GM19035 (cell line): ENCODE measurements around the gene CNTN4.
"Not testable (repeated sequence)": the region's sequence is repeated elsewhere in the genome, so short reads cannot be mapped to it uniquely, and the experiment has no call there.

Source experiments
- ATAC-seq: cut with Tn5 transposase; IDR thresholded peaks from one replicate; pipeline ENCODE4 v1.9.1; 2021; ENCODE audit not compliant: unreplicated experiment

The CNTN4 gene

DNA sequence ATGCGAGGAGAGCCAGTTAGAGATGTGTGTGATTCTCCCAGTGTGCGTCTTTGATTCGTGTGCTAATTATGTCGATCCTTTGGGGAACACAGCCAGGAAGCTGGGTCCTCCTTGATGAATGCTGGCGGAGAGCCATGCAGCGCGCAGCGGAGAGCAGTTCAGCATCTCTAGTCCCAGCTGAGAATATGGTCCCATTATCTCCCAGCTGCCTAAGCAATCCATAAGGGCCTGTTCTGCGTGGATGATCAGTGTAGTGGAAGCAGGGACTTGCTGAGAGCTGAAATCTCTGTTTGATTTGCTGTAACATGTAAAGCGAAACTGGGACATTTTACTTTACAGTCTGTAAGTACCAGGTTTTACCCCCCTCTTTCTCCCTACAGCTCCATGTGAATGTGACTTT lies 412.7 kb downstream of the CNTN4 start:
- ATAC-seq: no peak

DNA sequence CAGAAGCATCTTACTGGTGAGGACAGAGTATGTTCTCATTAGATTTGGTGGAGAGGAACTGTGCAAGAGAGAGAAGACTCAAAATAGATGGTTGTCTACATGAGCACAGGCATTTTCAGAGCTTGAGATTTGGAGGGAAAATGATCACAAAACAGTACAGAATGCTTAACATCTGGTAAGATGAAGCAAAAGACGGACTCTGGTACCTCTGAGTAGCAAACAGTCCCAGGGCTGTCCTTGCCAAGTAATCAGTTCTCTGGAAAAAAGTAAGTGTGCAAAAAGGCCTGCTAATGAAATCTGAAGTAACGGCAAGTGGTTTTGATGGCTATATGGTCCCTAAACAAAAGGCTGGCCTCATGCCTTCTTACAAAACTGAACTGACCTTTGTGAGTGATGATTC lies 414.2 kb downstream of the CNTN4 start:
- ATAC-seq: no peak

DNA sequence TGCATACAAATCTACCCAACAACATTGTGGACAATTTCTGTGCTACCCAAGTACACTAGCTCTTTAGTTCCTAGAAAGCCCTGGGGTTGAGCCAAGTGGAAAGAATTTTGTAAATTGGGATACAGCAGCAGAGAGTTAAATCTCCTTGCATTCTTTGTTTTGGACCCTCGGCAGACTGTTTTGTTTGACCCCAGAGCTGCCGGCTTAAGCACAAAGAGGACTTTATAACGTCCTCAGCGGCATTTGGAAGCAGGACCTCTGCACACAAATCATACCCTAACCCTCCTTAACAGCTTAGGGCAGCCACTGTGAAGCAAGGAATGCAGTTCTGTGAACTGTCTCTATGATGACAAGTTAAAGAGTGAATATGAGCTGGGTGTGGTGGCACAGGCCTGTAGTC lies 415.3 kb downstream of the CNTN4 start:
- no peak for ATAC-seq

DNA sequence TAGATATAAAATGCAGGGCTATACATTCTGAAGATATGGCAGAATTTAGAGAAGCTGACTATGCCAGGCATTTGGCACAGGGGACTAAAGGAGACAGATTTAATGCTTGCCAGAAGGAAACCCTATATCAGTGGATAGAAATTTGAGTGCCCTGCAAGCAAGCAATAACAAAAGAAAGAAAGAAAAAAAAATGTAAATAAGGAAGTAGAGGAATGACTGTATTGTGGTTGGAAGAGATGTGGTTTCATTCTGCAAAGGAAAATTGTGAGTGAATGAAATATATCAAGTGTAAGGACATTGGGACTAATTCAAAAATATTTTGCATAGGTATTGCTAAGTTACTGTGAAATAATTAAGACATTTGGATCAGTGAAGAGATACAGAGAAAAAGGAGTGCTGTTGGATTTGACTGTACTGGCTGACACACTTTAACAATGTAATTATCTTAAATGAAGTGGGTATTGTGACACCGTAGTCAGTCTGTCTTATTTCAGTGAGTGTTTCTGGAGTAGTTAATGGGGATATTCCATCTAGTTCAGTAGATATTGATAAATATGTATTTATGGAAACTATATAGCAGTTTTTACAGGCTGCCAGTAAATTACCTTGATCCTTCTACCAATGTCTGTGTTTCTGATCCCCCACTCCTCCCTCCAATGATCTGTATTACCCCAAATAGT lies 418.2 kb downstream of the CNTN4 start:
- ATAC-seq: no peak

DNA sequence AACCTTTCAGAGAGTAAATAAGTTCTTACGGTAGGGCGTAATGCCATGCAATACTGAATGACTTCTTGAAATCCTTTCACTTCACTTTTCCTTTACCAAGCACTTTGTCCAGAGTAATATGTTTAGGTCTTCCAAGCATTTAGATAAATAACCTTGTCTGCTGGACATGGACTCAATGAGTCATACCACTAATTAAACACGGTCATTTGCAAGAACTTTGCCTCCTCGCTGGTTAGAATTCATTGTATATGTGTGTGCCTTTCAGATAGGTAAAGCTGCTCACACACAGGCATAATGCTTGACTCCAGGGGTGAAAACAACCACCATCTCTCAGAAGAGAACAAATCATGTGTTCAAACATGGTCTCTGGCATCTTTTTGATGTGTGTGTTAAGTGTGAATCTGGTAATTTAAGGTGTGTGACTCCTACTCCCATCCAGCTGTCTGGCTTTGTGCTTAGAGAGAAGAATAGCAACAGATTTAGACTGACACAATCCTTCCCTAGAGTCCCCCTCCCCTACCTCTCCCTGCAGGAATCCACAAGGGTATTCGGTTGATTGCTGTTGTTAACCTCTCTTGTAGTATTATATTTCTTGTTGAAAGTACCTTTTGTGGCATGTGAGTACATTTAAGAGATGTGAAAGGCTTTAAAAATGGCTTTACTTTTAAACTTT lies 419.0 kb downstream of the CNTN4 start:
- ATAC-seq: no peak

DNA sequence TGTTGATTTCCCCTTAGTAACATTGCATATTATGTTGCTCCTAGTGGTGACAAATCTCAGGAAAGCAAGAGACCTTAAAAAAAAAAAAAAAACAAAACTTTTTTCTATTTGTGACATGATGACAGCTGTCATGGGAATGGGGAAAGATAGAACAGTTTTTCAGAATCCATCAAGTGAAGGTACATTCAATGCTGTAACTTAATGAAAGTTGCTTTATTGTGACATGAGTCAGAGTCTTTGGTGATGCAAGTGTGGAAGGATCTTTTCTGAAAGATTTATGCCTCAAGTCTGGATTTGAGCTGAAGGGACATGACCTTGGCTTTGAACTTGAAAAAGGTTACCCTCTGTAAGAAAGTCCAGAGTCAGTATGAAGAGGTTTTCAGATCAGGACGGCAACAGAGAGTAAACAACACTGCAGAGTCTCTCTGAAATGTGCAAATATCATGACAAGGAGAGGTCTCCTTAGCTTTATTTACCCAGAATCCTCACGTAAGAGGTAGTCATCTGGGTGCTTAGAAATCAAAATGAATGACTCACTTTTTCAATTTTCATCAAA lies 424.7 kb downstream of the CNTN4 start:
- no peak for ATAC-seq

DNA sequence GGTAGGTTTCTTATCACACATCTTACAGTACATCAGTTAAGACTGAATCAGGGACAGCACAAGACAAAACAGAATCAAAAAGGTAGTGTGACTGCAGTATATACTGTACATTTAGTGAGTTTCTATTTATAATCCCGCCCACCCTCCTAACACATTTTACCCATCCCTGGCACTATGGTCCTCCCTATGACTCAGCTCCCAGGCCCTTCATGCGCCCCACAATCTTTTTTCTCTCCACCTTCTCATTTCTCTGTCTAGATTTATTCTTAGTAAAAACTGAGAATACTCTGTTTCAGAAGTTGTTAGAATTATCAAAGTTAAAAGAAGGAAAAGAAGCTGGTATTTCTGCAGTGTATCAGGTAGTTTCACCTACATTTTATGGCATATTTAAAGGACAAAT lies 427.3 kb downstream of the CNTN4 start:
- ATAC-seq: no peak

DNA sequence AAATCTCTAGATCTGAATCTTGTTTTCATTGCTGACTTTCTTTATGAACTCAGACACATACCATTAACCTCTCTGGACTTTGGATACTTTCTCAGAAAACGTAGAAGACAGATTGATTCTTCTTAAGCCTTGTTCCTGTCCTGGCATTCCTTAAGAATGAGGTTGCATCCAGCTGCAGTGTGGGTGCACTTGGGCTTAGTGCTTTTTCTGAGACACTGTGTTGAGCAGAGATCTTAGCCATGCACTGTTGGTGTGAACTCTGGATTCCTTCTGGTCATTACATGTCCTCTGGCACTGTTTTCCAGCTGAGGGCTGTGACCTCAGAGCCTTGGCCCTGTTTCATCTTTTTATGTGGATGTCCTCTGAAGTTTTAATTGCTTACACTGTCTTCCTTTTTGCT lies 428.3 kb downstream of the CNTN4 start:
- ATAC-seq: no peak

DNA sequence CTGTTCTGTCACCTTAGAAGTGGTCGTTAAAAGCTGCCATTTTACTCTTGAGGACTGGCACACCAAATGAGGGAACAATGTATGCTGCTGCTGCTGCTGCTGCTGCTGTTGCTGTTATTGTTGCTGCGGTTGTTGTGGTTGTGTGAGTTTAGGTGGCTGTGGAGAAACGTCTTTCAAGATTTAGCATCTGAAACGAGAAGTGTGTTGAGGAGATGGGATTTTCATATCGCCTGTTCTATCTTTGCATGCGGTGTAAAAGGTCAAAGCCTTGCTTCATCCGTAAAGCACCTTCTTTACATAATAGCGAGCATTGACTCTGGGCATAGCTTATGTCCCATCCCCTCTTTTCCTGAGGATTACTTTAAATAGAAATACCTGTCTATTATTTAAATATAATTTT lies 428.7 kb downstream of the CNTN4 start:
- ATAC-seq: not testable (repeated sequence)

DNA sequence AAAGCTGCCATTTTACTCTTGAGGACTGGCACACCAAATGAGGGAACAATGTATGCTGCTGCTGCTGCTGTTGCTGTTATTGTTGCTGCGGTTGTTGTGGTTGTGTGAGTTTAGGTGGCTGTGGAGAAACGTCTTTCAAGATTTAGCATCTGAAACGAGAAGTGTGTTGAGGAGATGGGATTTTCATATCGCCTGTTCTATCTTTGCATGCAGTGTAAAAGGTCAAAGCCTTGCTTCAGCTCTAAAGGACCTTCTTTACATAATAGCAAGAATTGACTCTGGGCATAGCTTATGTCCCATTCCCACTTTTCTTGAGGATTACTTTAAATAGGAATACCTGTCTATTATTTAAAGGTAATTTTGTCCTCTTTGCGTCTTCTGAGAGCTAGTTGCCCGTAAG lies 436.1 kb downstream of the CNTN4 start:
- not testable (repeated sequence) for ATAC-seq

DNA sequence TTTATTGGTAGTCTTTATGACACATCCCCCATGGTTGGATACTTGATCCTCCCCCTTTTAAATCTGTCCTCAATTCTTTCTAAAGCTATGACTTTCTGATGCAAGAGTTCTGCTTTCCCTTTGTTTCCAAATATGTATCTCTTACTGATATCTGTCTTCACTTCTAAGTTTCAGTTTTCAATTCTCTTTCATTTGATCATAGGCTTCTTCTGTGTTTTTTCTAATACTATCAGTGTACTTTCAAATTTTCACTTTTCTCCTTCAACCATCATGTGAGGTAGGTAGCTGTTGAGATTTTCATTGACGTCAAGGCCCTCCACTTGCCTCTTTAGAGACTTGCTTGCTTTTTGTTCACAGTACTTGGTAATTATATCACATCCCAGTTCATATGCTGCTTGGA lies 436.5 kb downstream of the CNTN4 start:
- ATAC-seq: no peak

DNA sequence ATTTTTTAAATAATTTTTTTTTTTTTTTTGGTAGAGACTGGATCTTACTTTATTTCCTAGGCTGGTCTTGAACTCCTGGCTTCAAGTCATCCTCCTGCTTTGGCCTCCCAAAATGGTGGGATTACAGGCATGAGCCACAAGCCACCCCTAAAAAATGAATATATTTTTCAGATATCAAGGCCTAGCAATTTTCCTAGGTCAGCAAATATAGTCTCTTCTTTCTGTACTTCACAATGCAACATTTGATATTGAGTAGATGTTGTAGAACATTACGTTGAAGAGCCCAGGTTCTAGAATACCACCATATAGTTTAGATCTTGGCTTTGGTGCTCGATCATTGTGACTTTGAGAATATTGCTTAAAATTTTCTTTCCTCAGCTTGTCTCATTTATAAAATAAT lies 437.9 kb downstream of the CNTN4 start:
- ATAC-seq: no peak

DNA sequence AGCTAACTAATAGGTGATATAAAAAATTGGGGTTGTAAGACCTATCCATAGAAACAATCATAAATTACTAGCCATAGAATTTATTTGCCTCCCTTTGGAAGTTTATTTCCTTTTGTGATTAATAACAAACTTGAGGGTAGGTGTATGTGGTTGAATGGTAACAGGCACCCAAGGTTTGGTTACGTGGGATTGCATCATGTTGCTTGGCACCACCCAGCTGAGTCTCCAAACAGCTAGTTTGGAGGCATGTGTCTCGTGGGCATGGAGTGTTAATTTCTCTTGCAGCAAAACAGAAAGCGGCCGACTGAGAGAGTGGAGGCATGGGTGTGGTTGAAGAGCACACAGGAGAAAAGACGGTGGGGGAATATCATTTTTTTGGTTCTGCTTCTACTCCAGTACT lies 441.4 kb downstream of the CNTN4 start:
- no peak for ATAC-seq

DNA sequence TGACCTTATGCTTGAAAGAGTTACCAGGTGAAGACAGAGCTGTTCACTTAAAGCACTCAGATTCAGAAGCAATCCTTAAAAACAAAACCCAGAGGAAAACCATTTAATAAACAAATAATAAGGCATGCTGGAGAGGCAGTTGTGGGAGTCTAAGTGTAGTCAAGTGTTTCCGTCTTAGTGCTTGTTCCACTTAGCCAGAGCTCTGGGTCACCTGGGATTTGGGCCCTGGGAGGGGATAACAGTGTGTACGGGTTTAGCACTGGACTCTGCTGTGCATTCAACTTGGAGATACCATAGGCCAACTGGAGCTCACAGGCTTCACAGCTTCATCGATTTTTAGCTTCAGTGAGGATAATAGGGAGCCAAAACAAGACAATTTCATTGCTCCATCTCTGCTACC lies 444.6 kb downstream of the CNTN4 start:
- no peak for ATAC-seq

DNA sequence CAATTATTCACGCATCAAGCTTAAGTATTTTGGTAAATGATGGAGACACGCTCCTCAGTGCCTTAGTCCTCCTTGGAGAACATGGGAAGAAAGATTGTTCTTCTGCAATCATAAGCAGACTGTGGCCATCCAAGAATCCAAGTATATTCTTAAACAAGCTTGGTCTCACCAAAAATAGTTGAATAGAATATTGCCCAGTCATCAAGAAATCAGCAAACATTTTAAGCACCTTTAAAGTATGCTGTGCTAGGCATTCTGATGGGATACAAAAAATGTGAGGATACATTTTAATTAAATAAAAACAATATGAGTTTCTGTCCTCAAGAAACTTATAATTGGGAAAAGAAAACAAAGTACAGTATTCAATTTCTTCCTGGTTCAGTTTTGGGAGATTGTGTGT lies 445.5 kb downstream of the CNTN4 start:
- no peak for ATAC-seq

DNA sequence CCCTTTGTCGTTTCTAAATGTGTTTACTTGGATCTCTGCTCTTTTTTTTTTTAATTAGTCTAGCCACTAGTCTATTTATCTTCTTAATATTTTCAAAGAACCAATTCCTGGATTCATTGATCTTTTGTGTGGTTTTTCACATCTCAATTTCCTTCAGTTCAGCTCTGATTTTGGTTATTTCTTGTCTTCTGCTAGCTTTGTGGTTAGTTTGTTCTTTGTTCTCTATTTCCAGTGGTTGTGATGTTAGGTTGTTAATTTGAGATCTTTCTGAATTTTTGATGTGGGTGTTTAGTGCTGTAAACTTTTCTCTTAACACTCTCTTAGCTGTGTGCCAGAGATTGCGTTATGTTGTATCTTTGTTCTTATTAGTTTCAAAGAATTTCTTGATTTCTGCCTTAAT lies 446.1 kb downstream of the CNTN4 start:
- no peak for ATAC-seq

DNA sequence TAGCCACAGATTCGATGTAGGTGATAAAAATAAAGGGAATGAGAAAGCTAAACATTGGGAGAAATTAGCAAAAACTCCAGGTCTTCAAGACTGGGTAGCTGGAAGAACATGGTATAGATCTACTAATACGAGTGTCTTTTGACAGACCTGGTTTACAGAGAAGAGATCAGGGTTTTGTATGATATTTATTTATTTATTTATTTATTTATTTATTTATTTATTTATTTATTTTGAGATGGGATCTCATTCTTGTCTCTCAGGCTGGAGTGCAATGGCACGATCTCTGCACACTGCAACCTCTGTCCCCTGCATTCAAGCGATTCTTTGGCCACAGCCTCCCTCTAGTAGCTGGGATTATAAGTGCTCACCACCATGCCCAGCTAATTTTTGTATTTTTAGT lies 448.4 kb downstream of the CNTN4 start:
- no peak for ATAC-seq

DNA sequence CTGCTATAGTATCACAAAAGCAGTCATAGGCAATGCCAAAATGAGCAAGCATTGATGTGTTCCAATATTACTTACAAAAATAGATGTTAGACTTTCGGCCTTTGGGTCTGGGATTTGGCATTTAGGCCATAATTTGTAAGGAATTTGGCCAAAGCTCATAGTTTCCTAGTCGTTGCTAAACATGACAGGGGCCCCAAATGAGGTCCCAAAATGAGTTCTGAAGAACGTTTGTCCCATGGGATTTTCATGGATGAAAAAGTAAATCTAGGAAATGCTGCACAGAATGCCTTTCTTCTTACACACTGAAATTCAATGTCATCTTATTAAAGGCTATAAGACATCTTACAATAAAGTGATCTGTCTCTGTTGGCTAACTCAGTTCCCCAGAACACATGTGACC lies 456.0 kb downstream of the CNTN4 start:
- no peak for ATAC-seq

DNA sequence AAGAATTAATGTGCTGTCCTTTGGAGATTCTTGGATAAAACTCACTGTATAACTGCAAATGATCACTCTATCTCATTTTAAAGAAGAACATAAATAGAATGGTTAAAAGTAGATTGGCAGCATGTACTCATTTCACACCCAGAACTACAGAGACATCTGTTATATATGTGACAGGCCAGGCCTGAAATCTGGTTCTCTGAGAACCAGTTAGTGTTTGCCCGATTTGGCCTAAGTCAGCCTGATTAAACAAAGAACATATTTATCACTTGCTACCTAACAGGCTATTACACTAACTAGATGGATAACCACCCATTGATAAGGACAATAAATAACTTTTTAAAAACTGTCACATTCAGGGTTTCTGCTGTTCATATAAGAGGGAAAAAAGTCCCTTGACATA lies 460.1 kb downstream of the CNTN4 start:
- no peak for ATAC-seq

DNA sequence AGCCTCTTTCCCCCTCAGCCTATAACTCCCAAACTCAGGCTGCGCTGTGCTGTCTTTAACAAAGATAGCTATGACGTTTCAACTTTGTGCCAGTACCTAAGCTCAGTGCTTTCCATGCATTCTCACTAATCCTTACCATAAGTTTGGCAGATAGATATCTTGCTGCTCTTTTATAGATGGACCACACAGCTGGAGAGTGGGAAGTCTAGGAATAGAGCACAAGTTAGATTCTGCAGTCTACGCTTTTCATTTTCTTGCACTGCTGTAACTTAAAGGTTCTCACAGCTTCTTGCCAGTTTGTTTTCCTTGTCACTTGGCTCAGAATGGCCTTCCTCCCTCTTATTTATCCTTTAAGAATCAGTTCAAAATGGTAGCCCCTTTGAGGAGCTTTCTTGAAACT lies 468.8 kb downstream of the CNTN4 start:
- ATAC-seq: no peak

DNA sequence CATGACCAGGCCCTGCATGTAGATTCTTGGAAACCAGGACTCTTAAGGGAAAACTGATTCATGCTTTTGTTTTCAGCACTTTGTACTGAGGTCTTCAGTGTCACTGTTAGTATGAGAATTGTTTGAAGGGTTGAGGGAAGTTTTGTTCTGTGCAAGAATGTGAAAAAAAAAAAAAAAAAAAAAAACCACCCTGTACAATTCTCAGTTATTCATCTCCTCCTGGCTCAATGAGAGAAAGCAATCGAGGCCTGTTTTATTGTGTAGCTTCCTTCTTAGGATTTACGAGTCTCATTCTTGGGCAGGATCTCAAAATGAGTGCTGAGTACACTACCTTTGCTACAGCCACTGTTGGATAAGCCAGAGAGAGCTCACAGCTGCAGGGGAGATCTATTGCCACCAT lies 469.5 kb downstream of the CNTN4 start:
- ATAC-seq: no peak

DNA sequence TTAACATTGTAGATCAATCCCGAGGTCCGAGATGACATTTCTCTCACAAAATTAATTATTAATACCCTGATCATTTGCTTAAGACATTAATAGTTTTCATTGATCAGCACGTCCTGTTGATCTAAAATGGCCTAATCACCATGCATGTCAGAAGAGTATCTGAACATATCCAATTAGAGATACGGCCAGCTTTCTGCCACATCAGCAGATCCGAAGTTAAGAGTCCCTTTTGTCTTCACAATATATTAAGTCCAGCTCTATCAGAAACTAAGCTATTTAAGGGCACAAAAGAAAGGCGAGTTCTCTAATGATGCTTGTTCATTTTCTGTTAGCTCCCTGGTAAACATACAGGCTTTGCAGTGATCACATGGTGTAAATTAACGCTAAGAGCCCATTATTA lies 470.3 kb downstream of the CNTN4 start:
- no peak for ATAC-seq

DNA sequence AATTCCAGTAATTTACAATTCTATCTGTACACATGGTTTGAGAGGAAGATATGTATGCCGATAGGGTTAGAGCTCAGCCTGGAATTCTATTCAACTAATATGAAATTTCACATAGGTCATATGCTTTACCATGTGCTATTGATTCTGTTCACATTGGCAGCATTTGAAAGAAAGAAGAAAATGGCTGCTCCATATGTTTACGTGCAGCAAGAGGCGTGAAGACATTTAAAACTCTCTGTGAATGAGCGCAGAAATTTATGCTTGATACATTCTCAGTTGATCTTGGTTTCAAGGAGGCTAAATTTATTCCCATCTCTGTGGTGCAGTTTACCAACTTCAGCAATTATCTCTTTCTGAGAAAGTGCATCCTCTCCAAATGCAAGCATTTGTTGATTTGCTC lies 478.9 kb downstream of the CNTN4 start:
- no peak for ATAC-seq
